ENCODE results near the gene RBM34. TPM values are rescaled to one million over a fixed set of nuclear protein-coding genes. Genes with fewer than 3 reads are reported as not detected.

The RBM34 gene, protein sequence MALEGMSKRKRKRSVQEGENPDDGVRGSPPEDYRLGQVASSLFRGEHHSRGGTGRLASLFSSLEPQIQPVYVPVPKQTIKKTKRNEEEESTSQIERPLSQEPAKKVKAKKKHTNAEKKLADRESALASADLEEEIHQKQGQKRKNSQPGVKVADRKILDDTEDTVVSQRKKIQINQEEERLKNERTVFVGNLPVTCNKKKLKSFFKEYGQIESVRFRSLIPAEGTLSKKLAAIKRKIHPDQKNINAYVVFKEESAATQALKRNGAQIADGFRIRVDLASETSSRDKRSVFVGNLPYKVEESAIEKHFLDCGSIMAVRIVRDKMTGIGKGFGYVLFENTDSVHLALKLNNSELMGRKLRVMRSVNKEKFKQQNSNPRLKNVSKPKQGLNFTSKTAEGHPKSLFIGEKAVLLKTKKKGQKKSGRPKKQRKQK
- total RNA-seq (10 to 100 TPM; 48.0 to 62.3 TPM), polyA plus RNA-seq (ENCODE audit: insufficient read depth, low read depth, low replicate concordance) (61.9 TPM)
- long read RNA-seq, donor 1, transcript RBM34-209 (3 exons, 783 nt): minor isoform, 6 of 27 reads
- long read RNA-seq, donor 1, transcript RBM34-201 (11 exons, 2,054 nt): major isoform, 13 of 27 reads
- long read RNA-seq, donor 1, partial matches to known transcripts: 5 of 27 reads
- long read RNA-seq, donor 1, other reads (novel, unspliced or antisense): 0 of 27 reads
- long read RNA-seq, donor 2, transcript RBM34-201 (11 exons, 2,054 nt): major isoform, 6 of 10 reads
- long read RNA-seq, donor 2, partial matches to known transcripts: 0 of 10 reads
- long read RNA-seq, donor 2, other reads (novel, unspliced or antisense): 0 of 10 reads

DNA sequence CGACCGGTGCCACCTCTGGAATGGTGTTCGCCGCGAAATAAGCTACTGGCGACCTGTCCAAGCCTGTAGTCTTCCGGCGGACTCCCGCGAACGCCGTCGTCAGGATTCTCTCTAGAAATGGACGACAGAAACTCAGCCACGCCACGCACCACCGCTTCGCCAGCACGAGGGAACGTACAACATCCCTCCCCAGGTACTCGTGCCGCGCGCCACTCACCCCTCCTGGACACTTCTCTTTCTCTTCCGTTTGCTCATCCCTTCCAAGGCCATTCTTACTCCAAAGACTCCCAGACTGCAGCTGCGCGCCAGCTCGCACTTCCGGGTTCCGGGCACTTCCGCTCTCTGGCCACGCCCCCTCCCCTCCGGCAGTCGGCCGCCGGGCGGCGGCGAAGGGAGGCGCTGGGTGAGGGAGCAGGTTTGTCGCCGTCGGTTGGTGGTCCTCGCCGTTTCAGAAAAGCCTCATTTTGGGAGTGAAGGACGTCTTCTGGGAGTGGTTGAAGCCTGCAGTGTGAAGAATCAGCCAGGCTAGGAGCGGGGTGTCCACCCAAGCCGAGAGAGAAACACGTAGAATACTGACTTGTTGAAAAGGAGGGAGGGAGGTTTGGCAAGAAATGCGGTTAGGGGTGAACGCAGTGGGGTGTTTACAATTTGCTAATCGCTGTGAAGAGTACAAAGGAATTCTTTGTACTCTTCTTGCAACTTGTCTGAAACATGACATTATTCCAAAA, at the start of gene RBM34:
Gene RBM34 (minus strand): TSS at position 294 of the 728 bp plus-strand sequence. CDS start 24 bp downstream, at position 270.
- no peaks in the 10 kb centered on the region for H3K36me3 ChIP-seq (ENCODE audit: low read depth, missing control alignments)
- 0% methylated on average over 48 to 52 of the region's 52 CpGs for WGBS, 2 donors
- peak within 1 kb of the TSS; percentile 75 to 92 for H3K4me3 ChIP-seq
- H3K9me3 ChIP-seq: no peaks in the 10 kb centered on the region
- peak; percentile 95 for DNase-seq
- peak within 1 kb of the TSS; percentile 78 to 85 for H3K27ac ChIP-seq
- TF ChIP-seq, protein P1, sequence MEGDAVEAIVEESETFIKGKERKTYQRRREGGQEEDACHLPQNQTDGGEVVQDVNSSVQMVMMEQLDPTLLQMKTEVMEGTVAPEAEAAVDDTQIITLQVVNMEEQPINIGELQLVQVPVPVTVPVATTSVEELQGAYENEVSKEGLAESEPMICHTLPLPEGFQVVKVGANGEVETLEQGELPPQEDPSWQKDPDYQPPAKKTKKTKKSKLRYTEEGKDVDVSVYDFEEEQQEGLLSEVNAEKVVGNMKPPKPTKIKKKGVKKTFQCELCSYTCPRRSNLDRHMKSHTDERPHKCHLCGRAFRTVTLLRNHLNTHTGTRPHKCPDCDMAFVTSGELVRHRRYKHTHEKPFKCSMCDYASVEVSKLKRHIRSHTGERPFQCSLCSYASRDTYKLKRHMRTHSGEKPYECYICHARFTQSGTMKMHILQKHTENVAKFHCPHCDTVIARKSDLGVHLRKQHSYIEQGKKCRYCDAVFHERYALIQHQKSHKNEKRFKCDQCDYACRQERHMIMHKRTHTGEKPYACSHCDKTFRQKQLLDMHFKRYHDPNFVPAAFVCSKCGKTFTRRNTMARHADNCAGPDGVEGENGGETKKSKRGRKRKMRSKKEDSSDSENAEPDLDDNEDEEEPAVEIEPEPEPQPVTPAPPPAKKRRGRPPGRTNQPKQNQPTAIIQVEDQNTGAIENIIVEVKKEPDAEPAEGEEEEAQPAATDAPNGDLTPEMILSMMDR (IDR thresholded peaks at IDR 0.05): peak; percentile 14 to 38 (median 25)
- TF ChIP-seq POLR2A (IDR thresholded peaks at IDR 0.05): peak; percentile 97
- no peaks in the 10 kb centered on the region for H3K27me3 ChIP-seq
- no peaks in the 10 kb centered on the region for H3K4me1 ChIP-seq
- intact Hi-C loops (cut with DNase I; ENCODE audit: low total_unique reads): no loop called here

DNA sequence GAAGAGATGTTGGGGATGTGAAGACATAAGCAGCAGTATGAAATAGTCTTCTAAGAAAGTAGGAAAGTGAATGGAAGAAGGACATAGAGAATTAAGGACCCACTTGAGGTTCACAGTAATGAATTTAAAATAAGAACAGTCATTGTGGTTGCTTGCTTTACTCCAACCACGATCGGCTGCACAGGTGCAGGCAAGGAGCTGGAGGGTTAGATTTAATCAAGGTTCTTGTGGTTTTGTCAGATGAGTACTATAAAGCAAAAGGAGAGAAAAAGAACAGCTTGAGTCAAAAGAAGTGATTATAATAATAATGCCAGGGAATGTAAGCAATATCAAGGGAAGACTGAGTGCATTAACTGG, 46.1 kb upstream of the RBM34 start:
- no peak for DNase-seq
- Histone ChIP-seq H3K4me1 (no peaks in the 10 kb centered on the region), H3K9me3 (no peaks in the 10 kb centered on the region), H3K27ac (no peak overlapping the region), H3K36me3 (ENCODE audit: low read depth, missing control alignments) (no peaks in the 10 kb centered on the region), H3K4me3 (no peak overlapping the region), H3K27me3 (no peaks in the 10 kb centered on the region)
- WGBS, 2 donors: 81 to 83% methylated on average over 2 of the region's 2 CpGs
- TF ChIP-seq POLR2A (IDR thresholded peaks at IDR 0.05): no peak
- TF ChIP-seq, protein P1 (IDR thresholded peaks at IDR 0.05): no peak
- intact Hi-C loops (cut with DNase I; ENCODE audit: low total_unique reads): no loop called here

DNA sequence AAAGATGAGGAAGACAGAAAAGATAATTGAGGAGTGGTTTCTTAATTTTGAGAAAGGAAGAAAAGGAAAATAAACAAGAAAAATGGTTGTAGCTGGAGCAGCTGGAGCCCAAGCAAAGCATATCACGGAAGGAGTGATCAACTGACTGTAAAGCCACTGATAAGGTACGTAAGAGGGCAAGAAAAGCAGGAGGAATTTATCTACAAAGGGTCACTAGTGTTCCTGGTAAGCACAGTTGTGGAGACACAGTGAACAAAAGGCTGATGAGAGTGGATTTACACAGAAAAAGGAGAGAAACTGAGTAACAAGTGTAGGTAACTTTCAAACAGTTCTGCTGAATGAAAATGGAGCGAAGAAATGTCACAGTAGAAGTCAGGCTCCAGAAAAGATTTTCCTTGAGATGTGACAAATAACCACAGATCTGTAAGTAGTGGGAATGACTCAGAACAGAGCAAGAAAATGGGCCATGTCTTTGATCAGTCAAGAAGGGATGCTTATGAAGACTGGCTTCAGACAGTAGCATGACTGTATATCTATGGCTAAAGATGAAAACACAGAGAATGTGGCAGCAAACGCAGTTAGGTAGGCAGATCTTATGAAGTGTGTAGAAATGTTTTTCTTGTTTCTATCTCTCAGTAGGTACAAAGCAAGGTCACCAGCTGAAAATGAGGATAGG, 45.6 kb upstream of the RBM34 start:
- Histone ChIP-seq H3K27ac (no peak overlapping the region), H3K36me3 (ENCODE audit: low read depth, missing control alignments) (no peaks in the 10 kb centered on the region), H3K4me3 (no peak overlapping the region), H3K27me3 (no peaks in the 10 kb centered on the region), H3K9me3 (no peaks in the 10 kb centered on the region), H3K4me1 (no peaks in the 10 kb centered on the region)
- 76 to 81% methylated on average over 4 of the region's 4 CpGs for WGBS, 2 donors
- no peak for DNase-seq
- intact Hi-C loops (cut with DNase I; ENCODE audit: low total_unique reads): no loop called here
- no peak for TF ChIP-seq POLR2A (IDR thresholded peaks at IDR 0.05)
- TF ChIP-seq, protein P1 (IDR thresholded peaks at IDR 0.05): no peak

DNA sequence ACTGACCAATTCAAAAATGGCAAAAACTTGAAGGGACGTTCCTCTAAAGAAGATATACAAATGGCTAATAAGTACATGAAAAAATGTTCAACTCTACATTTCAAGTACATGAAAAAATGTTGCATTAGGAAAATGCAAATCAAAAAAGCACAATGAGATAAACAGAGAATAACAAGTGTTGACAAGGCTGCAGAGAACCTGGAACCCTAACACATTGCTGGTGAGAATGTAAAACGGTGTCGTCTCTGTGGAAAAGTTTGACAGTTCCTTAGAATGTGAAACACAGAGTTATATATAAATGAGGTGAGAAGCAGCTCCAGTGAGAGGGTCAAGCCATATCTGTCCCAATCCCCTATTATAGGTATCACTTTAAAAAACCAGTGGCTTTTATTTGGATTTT, 44.6 kb upstream of the RBM34 start:
- Histone ChIP-seq H3K27me3 (no peaks in the 10 kb centered on the region), H3K27ac (no peak overlapping the region), H3K4me1 (no peaks in the 10 kb centered on the region), H3K4me3 (no peak overlapping the region), H3K9me3 (no peaks in the 10 kb centered on the region), H3K36me3 (ENCODE audit: low read depth, missing control alignments) (no peaks in the 10 kb centered on the region)
- no peak for DNase-seq
- intact Hi-C loops (cut with DNase I; ENCODE audit: low total_unique reads): no loop called here
- 87 to 95% methylated on average over 3 of the region's 3 CpGs for WGBS, 2 donors
- TF ChIP-seq POLR2A (IDR thresholded peaks at IDR 0.05): no peak
- TF ChIP-seq, protein P1 (IDR thresholded peaks at IDR 0.05): no peak

Data from testis (tissue), 5 donors.